Adrenal gland (tissue), 19 donors: Measurements from ENCODE around the gene SORT1. TPM values are rescaled to one million over a fixed set of nuclear protein-coding genes. Genes with fewer than 3 reads are reported as not detected.
"Not testable (repeated sequence)": the region's sequence is repeated elsewhere in the genome, so short reads cannot be mapped to it uniquely, and the experiment has no call there.

ENCODE experiments used
- DNase-seq, 7 donors: peaks; one replicate each; pipeline ENCODE4 v3.0.0-alpha.2; 2019 to 2020
- H3K27ac ChIP-seq, 5 donors: fragments of 200-600 bp; sonication (generic) in 4 of 5; 1 replicate in 3 of 5; 2 replicates in 2 of 5; pipeline versions ENCODE4 v1.5.1 to v1.8.0; 2016 to 2020; ENCODE audit warnings: mild to moderate bottlenecking in 1 of 5
- H3K27me3 ChIP-seq: fragments of 200-600 bp; 2 replicates; pipeline ENCODE4 v1.8.0; 2021
- H3K36me3 ChIP-seq, 2 donors: fragments of 200-600 bp; replicated peaks in 1 of 2; 1 replicate in 1 of 2; 2 replicates in 1 of 2; pipeline versions ENCODE4 v1.5.1 to v1.8.0; 2018 to 2022
- H3K4me1 ChIP-seq, 2 donors: fragments of 200-600 bp; replicated peaks in 1 of 2; 1 replicate in 1 of 2; 2 replicates in 1 of 2; pipeline versions ENCODE4 v1.5.1 to v1.8.0; 2018 to 2021
- H3K4me3 ChIP-seq, 4 donors: fragments of 200-600 bp; sonication (generic) in 3 of 4; one replicate each; pipeline ENCODE4 v1.5.1; 2016 to 2018
- H3K9me3 ChIP-seq, 3 donors: fragments of 200-600 bp; sonication (generic) in 1 of 3; replicated peaks in 1 of 3; 1 replicate in 2 of 3; 2 replicates in 1 of 3; pipeline versions ENCODE4 v1.5.1 to v1.8.0; 2016 to 2021
- POLR2A ChIP-seq, 2 donors: fragments of 450-650 bp; IDR thresholded peaks; one replicate each; pipeline ENCODE4 v1.6.1; 2017; ENCODE audit warnings: antibody characterized with exemption in 2 of 2, mild to moderate bottlenecking in 2 of 2, moderate library complexity in 1 of 2
- WGBS, 4 donors: extraction: QIAGEN DNeasy Blood & Tissue Kit in 2 of 4; methylation state at CpG; one replicate each; pipeline versions ENCODE4 v1.1.5 to v1.1.7; 2013 to 2017; 5-methylcytosine and 5-hydroxymethylcytosine counted together
- intact Hi-C, 2 donors: fragments of 100-400 bp; cut with DNase I; formaldehyde crosslinking; loops; one replicate each; pipeline versions ENCODE4 v1.14.1 to v1.15.0; 2022 to 2023
- long read RNA-seq, 10 donors: library from polyadenylated mRNA in 3 of 10; unstranded in 2 of 10; stranded (forward) in 1 of 10; transcript quantifications; one replicate each; pipeline ENCODE4 v2.0.0 and lab custom pipeline, GENCODE V29; 2021 to 2026
- polyA plus RNA-seq, 3 donors: library from polyadenylated mRNA; stranded (reverse); fragments of 200-250 nt in 2 of 3; fragments of 350-450 nt in 1 of 3; fragmentation: Illumina TruSeq in 1 of 3; extraction: RNeasy Lipid Tissue Mini Kit (QIAGEN cat#74804) in 1 of 3; gene quantifications; one replicate each; pipeline ENCODE4 v1.2.3, GENCODE V29; 2013 to 2014
- total RNA-seq, 9 donors: library from RNA; depleted of rRNA in 4 of 9; stranded (reverse); fragments of >200 nt in 4 of 9; fragments of 120-200 nt in 1 of 9; fragmentation: NEBNext Ultra II Directional in 1 of 9; extraction: Animal tissue kit (Norgen Biotek cat#: 25700) in 1 of 9; gene quantifications; one replicate each; pipeline versions ENCODE4 v1.1.0 to v1.2.4, GENCODE V29; 2013 to 2023
- TF ChIP-seq, protein P1 (sequence below), 6 experiments: fragments of 450-650 bp in 4 of 6; fragments of 200-600 bp in 2 of 6; sonication (generic) in 1 of 6; IDR thresholded peaks; 1 replicate in 5 of 6; 2 replicates in 1 of 6; pipeline versions ENCODE4 v1.5.1 to v1.8.0; 2016 to 2021; ENCODE audit warnings: antibody characterized with exemption in 6 of 6, mild to moderate bottlenecking in 2 of 6, moderate library complexity in 1 of 6
- donor health status: healthy with polysubstance abuse.
- donor health status: Bipolar disorder and iron deficiency.
- donor health status: DM: yes; HTN: yes; CAD: no.
- donor health status: DM: no; HTN: no; CAD: no.
- donor health status: DM: no; HTN: no; CAD: no.
- donor health status: DM: yes; HTN: yes; CAD: no.

SORT1 gene
- total RNA-seq (10 to 100 TPM; 20.1 to 56.8 (median 41.8) TPM), polyA plus RNA-seq (10 to 100 TPM; 13.4 to 14.6 (median 14.2) TPM)
- long read RNA-seq, donor 1, full-length matches to known transcripts, result 5 of 5 reads
- long read RNA-seq, donor 1, partial matches to known transcripts, result 0 of 5 reads
- long read RNA-seq, donor 1, other reads (novel, unspliced or antisense), result 0 of 5 reads
- long read RNA-seq, donor 2, full-length matches to known transcripts, result 2 of 2 reads
- long read RNA-seq, donor 2, partial matches to known transcripts, result 0 of 2 reads
- long read RNA-seq, donor 2, other reads (novel, unspliced or antisense), result 0 of 2 reads
- long read RNA-seq, donor 3, full-length matches to known transcripts, result 4 of 4 reads
- long read RNA-seq, donor 3, partial matches to known transcripts, result 0 of 4 reads
- long read RNA-seq, donor 3, other reads (novel, unspliced or antisense), result 0 of 4 reads
- long read RNA-seq, donor 4, full-length matches to known transcripts, result 1 of 7 reads
- long read RNA-seq, donor 4, partial matches to known transcripts, result 1 of 7 reads
- long read RNA-seq, donor 4, other reads (novel, unspliced or antisense), result 5 of 7 reads
- long read RNA-seq, donor 5, full-length matches to known transcripts, result 14 of 33 reads
- long read RNA-seq, donor 5, partial matches to known transcripts, result 5 of 33 reads
- long read RNA-seq, donor 5, other reads (novel, unspliced or antisense), result 14 of 33 reads
- long read RNA-seq, donor 6, partial matches to known transcripts, result 1 of 6 reads
- long read RNA-seq, donor 6, other reads (novel, unspliced or antisense), result 5 of 6 reads
- long read RNA-seq, donor 7, full-length matches to known transcripts, result 2 of 2 reads
- long read RNA-seq, donor 7, partial matches to known transcripts, result 0 of 2 reads
- long read RNA-seq, donor 7, other reads (novel, unspliced or antisense), result 0 of 2 reads
- long read RNA-seq, donor 8, full-length matches to known transcripts, result 1 of 13 reads
- long read RNA-seq, donor 8, partial matches to known transcripts, result 12 of 13 reads
- long read RNA-seq, donor 8, other reads (novel, unspliced or antisense), result 0 of 13 reads
- long read RNA-seq, donor 9, result 0 reads
- long read RNA-seq, donor 10, full-length matches to known transcripts, result 1 of 1 reads
- long read RNA-seq, donor 10, partial matches to known transcripts, result 0 of 1 reads
- long read RNA-seq, donor 10, other reads (novel, unspliced or antisense), result 0 of 1 reads

- peak; percentile 78 to 93 (median 85) for DNase-seq
- Histone ChIP-seq H3K27me3 (no peaks in the 10 kb centered on the region), H3K27ac (peak within 1 kb of the TSS in 3 of 5 donors; percentile 17 to 78 (median 18)), H3K4me1 (peaks cover 8 to 57% of the 10 kb centered on the region in 2 donors), H3K4me3 (peak within 1 kb of the TSS; percentile 26 to 84 (median 41)), H3K36me3 (peaks cover 0 to 13% of the 10 kb centered on the region in 2 donors), H3K9me3 (no peaks in the 10 kb centered on the region)
- intact Hi-C loops, result loop anchor here (2.0 to 5.0 kb wide), 3 partner anchors 121 to 135 kb away; no protein-coding TSS in a partner anchor
- TF ChIP-seq, protein P1, sequence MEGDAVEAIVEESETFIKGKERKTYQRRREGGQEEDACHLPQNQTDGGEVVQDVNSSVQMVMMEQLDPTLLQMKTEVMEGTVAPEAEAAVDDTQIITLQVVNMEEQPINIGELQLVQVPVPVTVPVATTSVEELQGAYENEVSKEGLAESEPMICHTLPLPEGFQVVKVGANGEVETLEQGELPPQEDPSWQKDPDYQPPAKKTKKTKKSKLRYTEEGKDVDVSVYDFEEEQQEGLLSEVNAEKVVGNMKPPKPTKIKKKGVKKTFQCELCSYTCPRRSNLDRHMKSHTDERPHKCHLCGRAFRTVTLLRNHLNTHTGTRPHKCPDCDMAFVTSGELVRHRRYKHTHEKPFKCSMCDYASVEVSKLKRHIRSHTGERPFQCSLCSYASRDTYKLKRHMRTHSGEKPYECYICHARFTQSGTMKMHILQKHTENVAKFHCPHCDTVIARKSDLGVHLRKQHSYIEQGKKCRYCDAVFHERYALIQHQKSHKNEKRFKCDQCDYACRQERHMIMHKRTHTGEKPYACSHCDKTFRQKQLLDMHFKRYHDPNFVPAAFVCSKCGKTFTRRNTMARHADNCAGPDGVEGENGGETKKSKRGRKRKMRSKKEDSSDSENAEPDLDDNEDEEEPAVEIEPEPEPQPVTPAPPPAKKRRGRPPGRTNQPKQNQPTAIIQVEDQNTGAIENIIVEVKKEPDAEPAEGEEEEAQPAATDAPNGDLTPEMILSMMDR (IDR thresholded peaks at IDR 0.05), result peak in 2 of 6 experiments; percentile 5 to 29
- peak in 1 of 2 donors; percentile 70 for TF ChIP-seq POLR2A (IDR thresholded peaks at IDR 0.05)
- WGBS, 4 donors, result 0 to 1% (median 1%) methylated on average over 3 to 98 of the region's 98 CpGs
Observed at GRCh38 chr1:109397581-109398342, at the start of gene SORT1. Gene SORT1 (minus strand): TSS chr1:109397918. CDS start chr1:109397892, 26 bp downstream.

DNA sequence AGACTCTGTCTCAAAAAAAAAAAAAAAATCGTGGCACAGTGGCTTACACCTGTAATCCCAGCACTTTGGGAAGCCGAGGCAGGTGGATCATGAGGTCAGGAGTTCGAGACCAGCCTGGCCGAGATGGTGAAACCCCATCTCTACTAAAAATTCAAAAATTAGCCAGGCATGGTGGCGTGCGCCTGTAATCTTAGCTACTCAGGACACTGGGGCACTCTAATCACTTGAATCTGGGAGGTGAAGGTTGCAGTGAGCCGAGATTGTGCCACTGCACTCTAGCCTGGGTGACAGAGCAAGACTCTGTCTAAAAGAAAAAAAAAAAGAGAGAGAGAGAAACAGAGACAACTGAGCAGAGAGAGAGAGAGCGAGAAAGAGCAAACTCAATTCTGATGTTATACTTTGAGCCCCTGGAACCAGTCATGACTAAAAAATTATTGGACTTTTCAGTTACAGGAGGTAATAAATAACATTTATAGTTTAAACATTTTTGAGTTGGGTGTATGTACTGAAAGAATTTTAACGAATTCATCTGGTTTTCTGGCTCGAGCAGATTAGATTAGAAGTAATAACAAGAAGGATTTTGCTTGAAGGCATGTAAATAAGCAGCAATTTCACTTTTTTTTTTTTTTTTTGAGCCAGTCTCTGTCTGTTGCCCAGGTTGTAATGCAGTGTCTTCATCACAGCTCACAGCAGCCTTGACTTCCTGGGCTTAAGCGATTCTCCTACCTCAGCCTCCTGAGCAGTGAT lies 48.4 kb upstream of the SORT1 start:
- H3K36me3 ChIP-seq, result not testable (repeated sequence)
- 62 to 69% (median 63%) methylated on average over 11 of the region's 11 CpGs for WGBS, 4 donors

DNA sequence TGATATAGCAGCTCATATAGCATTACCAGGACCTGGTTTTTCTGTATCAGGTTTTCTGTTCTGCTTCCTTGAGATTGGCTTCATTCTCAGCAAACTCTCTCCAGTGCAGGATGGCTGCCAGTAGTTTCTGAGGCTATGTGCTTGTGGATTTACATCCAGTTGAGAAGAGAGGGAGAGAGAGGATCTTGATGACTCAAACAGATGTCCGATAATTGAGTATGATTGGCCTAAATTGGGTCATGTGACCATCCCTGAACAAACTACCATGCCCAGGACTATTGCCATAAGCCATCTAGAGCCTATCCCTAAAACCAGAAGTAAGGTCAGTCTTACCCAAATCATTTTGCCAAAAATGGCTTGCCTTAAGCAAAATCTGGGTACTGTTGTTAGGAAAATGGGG lies 46.6 kb upstream of the SORT1 start:
- Histone ChIP-seq H3K27ac (no peak overlapping the region), H3K36me3 (no peaks in the 10 kb centered on the region), H3K27me3 (no peaks in the 10 kb centered on the region), H3K4me3 (no peak overlapping the region), H3K9me3 (no peaks in the 10 kb centered on the region), H3K4me1 (peaks cover 0 to 1% of the 10 kb centered on the region in 2 donors)
- intact Hi-C loops, result no loop called here
- DNase-seq, result no peak
- no peak for TF ChIP-seq POLR2A (IDR thresholded peaks at IDR 0.05)
- TF ChIP-seq, protein P1 (IDR thresholded peaks at IDR 0.05), result no peak
- WGBS, 4 donors, result 82 to 95% (median 90%) methylated on average over 1 of the region's 1 CpG

More for the DNA sequence above, 48.4 kb upstream of the SORT1 start:
- DNase-seq, H3K4me1 ChIP-seq, H3K9me3 ChIP-seq, intact Hi-C loops, H3K4me3 ChIP-seq, H3K27me3 ChIP-seq, H3K27ac ChIP-seq: not testable (repeated sequence)
